ENCODE measurements around the gene NEK7.

- TF ChIP-seq CTCF (IDR thresholded peaks at IDR 0.05; ENCODE audit: low read length) (no peak), EZH2 (IDR thresholded peaks at IDR 0.05; ENCODE audit: borderline replicate concordance, low read length) (no peak)
Observed at GRCh38 chr1:198259333-198260074, 102.7 kb downstream of the NEK7 start.

All from OCI-LY1 (cell line).